A204.1 (cell line): ENCODE results near the gene TMEM87A.

Experiments
- FAIRE-seq: peaks from 2 replicates; lab custom pipeline; 2012; peaks lifted over from hg19 to GRCh38; lab: Jason Lieb, UNC

TMEM87A gene

DNA sequence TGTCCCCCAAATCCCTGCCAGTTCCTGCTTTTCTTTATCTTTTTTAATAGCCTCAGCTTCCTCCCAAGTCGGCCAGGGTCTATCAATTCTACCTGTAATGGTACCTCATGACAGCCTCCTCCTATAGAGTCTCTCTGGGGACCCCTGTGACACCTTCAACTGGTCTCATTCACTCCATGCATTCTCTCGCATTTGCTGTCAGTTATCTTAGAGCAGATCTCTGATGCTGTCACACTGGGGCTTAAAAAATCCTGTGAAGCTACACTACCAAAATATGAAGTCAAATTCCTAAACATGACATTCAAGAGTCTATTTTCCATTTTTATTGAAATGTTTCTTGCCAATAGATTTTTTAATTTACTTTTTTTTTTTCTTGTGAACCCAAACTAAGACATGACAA, 70.6 kb downstream of the TMEM87A start:
- no peak for FAIRE-seq

DNA sequence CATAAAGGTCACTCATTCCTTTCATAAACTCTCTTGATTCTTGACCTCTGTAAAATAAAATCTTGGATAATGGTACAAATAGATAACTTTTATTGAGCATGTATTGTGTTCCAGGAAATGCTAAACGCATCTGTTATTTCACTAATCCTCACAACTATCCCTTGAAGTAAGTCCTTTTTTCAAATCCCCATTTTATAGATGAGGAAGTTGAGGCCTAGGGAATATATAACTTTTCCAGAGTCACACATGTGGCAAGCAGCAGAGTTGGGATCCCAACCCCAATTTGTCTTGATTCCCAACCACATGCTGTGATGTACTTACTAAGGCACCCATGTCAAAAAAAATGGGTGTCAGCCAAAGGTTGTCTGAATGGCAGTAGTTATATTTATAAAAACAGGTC, 71.4 kb downstream of the TMEM87A start:
- FAIRE-seq = no peak

DNA sequence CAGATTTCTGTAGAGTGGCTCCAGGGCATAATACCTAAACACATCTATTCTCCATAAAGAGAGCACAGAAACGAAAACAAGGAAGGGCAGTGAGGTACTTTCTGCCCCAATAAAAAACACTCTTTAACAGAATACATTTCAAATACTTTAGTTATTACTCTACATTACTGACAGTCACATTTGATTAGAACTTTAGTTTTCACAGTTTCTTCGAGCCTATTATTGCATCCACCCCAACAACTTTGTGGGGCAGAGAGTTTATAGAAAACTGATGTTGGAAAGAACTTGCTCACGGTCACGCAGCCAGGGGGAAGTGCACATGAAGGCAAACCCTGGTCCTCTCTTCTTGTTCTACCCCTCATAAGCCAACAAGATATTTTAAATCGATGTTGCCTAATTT, 74.1 kb downstream of the TMEM87A start:
- FAIRE-seq = no peak

DNA sequence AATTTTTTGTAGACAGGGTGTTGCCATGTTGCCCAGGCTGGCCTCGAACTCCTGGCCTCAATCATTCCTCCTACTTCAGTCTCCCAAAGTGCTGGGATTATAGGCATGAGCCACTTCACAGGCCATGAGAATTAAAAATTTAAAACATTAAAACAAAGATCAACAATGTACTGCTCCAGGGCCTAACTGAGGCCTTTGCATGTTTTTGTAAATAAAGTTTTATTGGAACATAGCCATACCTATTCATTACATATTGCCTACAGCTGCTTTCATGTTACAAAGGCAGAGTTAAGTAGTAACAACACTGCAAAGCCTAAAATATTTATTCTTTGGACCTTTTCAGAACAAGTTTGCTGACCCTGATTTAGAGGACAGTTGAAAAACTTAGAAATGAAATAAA, 74.7 kb downstream of the TMEM87A start:
- no peak for FAIRE-seq

DNA sequence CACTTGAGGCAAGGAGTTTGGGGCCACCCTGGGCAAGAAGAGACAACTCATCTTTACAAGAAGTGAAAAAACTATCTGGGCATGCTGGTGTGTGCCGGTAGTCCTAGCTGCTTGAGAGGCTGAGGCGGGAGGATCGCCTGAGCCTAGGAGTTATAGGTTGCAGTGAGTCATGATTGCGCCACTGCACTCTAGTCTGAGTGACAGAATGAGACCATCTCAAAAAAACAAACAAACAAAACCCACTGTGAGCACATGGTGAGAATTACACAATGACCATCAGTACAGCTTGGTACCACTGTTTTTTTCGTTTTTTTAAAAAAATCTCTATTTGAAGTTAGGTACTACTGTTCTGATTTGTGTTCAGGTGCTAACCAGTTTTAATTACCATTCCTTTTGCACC, 78.7 kb downstream of the TMEM87A start:
- FAIRE-seq = no peak

- no peak for FAIRE-seq
Measured at GRCh38 chr15:42193383-42193782, 79.8 kb downstream of the TMEM87A start.

- FAIRE-seq = no peak
Measured at GRCh38 chr15:42191610-42192346, 81.5 kb downstream of the TMEM87A start.

DNA sequence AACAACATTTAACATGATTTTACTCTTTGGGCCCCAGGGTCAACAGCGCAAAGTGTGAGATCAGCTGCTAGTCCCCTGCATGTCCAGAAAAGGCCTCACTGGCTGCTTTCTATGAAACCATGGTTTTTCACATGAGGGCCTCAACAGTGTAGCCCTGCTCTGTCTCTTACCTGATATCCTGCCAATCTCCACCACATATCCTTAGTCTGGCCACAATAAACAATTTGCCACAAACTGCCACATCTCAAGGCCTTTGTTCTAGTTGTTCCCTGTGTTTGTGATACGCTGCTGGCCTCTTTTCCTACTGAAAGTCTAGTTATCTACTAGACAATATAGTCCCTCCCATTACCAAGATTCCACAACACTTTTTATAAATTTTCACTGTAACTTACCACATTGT, 82.9 kb downstream of the TMEM87A start:
- FAIRE-seq = no peak

DNA sequence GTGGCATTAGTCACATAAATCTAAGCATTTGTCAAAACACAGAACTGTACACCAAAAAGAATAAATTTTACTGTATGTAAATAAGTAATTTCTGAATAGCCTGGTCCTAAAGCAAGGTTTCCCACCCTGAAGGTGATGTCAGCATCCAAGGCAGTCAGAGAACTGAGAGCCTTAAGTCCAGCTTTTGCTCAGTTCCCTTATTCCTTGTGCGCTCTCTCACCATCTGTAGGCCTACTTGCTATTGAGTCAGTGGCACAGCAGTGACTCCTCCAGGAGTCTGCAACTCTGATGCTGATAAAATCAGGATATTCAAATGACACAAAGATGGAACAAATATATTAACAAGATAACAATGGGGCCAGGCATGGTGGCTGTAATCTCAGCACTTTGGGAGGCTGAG, 87.4 kb downstream of the TMEM87A start:
- FAIRE-seq = no peak

DNA sequence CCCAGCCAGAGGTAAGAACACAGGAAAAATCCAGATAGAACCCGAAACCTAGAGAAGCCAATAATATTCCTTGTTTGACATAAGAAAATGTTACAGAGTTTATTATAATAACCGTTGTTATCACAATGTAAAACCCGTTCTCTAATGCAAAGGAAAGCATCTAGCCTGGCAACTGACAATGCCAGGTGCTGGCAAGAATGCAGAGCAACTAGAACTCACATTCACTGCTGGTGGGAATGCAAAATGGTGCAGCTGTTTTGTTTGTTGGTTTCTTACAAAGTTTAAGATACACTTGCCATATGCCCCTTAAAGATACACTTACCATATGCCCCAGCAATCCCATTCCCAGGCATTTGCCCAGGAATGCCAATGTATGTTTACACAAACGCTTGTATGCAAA, 88.5 kb downstream of the TMEM87A start:
- FAIRE-seq = no peak

- FAIRE-seq = no peak
Measured at GRCh38 chr15:42184296-42184695, 88.9 kb downstream of the TMEM87A start.

DNA sequence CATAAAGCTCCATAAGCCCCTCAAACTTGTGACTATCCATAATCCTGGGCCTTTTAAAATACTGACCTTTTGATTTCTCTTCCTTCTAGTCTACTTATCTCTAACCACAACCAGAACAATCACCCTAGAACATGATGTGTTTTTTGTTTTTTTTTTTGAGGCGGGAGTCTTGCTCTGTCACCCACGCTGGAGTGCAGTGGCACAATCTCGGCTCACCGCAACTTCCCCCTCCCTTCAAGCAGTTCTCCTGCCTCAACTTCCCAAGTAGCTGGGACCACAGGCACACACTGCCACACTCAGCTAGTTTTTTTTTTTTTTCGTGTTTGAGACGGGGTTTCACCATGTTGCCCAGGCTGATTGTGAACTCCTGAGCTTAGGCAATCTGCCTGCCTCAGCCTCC, 90.3 kb downstream of the TMEM87A start:
- no peak for FAIRE-seq

DNA sequence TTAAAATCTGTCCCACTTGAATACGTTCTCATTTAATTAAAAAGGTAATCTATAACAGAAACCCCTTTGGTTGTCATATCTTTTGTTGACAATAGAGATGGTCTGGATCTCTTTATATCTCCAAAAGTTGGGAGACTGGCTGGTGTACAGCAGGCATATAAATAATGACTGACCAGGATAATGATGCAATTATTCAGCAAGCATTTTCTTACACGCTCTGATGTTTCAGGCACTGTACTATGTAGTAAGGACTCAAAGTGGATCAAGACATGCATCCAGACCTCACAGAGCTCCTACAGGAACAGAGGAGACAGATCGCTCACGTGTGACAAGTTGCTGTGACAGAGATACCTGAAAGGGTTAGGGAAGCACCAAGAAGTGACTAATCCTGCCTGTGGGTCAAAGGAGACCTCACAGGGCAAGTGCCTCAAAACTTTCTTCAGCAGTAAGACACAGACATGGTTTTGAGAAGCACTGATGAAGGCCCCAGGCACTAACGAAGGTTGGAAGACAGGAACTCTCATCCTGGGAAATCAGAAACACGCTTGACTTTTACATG, 90.8 kb downstream of the TMEM87A start:
- FAIRE-seq = no peak

- no peak for FAIRE-seq
Measured at GRCh38 chr15:42178056-42178455, 95.2 kb downstream of the TMEM87A start.

GRCh38 chr15:42175671-42176070, 97.6 kb downstream of the TMEM87A start:
- FAIRE-seq = no peak

- no peak for FAIRE-seq
Measured at GRCh38 chr15:42172475-42172874, 100.8 kb downstream of the TMEM87A start.

DNA sequence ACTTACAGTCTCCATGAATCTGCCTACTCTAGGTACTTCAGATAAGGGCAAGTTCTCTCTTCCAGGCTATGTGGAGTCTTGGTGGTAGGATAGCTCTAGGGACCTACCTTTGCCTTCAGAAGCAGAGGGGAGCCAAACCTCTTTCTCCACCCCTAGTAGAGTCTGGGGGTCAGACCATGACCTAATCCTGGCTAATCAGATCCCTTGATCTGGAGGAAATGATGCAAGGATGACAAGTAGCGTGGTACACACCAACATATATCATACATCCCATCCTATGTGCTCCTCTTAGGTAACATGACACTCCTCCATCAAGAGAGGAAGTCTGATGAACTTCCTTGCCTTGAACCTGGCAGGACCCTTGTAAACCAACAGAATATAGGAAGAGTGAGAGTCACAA, 101.4 kb downstream of the TMEM87A start:
- FAIRE-seq = no peak

- FAIRE-seq = no peak
Measured at GRCh38 chr15:42171122-42171521, 102.1 kb downstream of the TMEM87A start.

GRCh38 chr15:42166225-42166940, 106.8 kb downstream of the TMEM87A start:
- no peak for FAIRE-seq

GRCh38 chr15:42165106-42165505, 108.1 kb downstream of the TMEM87A start:
- no peak for FAIRE-seq

DNA sequence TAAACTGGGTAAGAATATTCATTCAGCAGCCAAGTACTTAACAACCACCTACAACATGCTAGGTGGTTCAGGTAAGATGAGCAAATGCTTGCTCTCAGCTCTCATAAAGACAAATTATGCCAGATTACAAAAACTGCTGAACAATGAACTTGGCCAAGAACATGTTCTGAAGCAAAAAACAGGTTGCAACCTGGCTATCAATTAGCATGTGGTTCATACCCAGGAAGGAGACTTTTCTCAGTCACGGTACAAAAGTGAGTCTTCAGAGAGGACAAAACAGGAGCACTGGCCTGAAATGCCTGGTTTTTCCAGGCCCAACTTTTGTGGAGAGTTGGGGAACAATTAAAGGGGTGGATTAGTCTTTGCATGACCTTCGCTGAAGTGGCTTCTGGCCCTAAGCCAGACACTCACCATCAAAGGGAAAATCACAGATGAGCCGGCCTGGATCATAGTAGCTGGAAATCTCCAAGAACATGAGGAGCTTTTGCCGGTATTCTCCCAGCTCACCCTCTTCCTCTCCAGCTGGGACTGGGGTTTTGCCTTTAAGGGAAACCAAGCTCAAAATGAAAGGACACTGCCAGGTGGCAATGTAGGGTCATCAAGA, 109.2 kb downstream of the TMEM87A start:
- no peak for FAIRE-seq

DNA sequence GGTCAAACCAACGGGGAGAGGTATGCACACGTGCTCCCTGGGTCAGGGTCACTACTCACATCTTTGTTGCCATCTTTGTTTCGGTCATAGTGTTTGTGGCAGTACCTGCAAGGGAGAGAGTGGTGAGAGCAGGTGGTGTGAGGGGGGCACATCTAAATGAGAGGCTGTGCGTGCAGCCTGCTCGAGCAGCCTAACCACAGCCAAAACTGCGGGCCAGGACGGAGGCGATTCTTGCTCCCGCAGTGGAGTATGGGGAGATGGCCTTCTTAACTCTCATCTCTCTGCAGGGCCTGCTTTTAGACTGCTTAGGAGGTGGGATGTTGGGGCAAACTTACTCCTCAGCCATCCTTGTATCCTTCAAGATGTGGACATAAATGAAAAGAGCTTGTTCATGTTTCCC, 109.9 kb downstream of the TMEM87A start:
- FAIRE-seq = no peak
